Adrenal gland (tissue), 12 donors: ENCODE data around the gene DLG5. TPM values are rescaled to one million over a fixed set of nuclear protein-coding genes. Genes with fewer than 3 reads are reported as not detected.

ENCODE experiments used
- DNase-seq, 7 donors: peaks; one replicate each; pipeline ENCODE4 v3.0.0-alpha.2; 2019 to 2020
- H3K27ac ChIP-seq, 5 donors: fragments of 200-600 bp; sonication (generic) in 4 of 5; 1 replicate in 3 of 5; 2 replicates in 2 of 5; pipeline versions ENCODE4 v1.5.1 to v1.8.0; 2016 to 2020; ENCODE audit warnings: mild to moderate bottlenecking in 1 of 5
- H3K27me3 ChIP-seq: fragments of 200-600 bp; 2 replicates; pipeline ENCODE4 v1.8.0; 2021
- H3K36me3 ChIP-seq, 2 donors: fragments of 200-600 bp; replicated peaks in 1 of 2; 1 replicate in 1 of 2; 2 replicates in 1 of 2; pipeline versions ENCODE4 v1.5.1 to v1.8.0; 2018 to 2022
- H3K4me1 ChIP-seq, 2 donors: fragments of 200-600 bp; replicated peaks in 1 of 2; 1 replicate in 1 of 2; 2 replicates in 1 of 2; pipeline versions ENCODE4 v1.5.1 to v1.8.0; 2018 to 2021
- H3K4me3 ChIP-seq, 4 donors: fragments of 200-600 bp; sonication (generic) in 3 of 4; one replicate each; pipeline ENCODE4 v1.5.1; 2016 to 2018
- H3K9me3 ChIP-seq, 3 donors: fragments of 200-600 bp; sonication (generic) in 1 of 3; replicated peaks in 1 of 3; 1 replicate in 2 of 3; 2 replicates in 1 of 3; pipeline versions ENCODE4 v1.5.1 to v1.8.0; 2016 to 2021
- POLR2A ChIP-seq, 2 donors: fragments of 450-650 bp; IDR thresholded peaks; one replicate each; pipeline ENCODE4 v1.6.1; 2017; ENCODE audit warnings: antibody characterized with exemption in 2 of 2, mild to moderate bottlenecking in 2 of 2, moderate library complexity in 1 of 2
- WGBS, 4 donors: extraction: QIAGEN DNeasy Blood & Tissue Kit in 2 of 4; methylation state at CpG; one replicate each; pipeline versions ENCODE4 v1.1.5 to v1.1.7; 2013 to 2017; 5-methylcytosine and 5-hydroxymethylcytosine counted together
- intact Hi-C, 2 donors: fragments of 100-400 bp; cut with DNase I; formaldehyde crosslinking; loops; one replicate each; pipeline versions ENCODE4 v1.14.1 to v1.15.0; 2022 to 2023
- polyA plus RNA-seq, 3 donors: library from polyadenylated mRNA; stranded (reverse); fragments of 200-250 nt in 2 of 3; fragments of 350-450 nt in 1 of 3; fragmentation: Illumina TruSeq in 1 of 3; extraction: RNeasy Lipid Tissue Mini Kit (QIAGEN cat#74804) in 1 of 3; gene quantifications; one replicate each; pipeline ENCODE4 v1.2.3, GENCODE V29; 2013 to 2014
- total RNA-seq, 9 donors: library from RNA; depleted of rRNA in 4 of 9; stranded (reverse); fragments of >200 nt in 4 of 9; fragments of 120-200 nt in 1 of 9; fragmentation: NEBNext Ultra II Directional in 1 of 9; extraction: Animal tissue kit (Norgen Biotek cat#: 25700) in 1 of 9; gene quantifications; one replicate each; pipeline versions ENCODE4 v1.1.0 to v1.2.4, GENCODE V29; 2013 to 2023
- TF ChIP-seq, protein P1 (sequence below), 6 experiments: fragments of 450-650 bp in 4 of 6; fragments of 200-600 bp in 2 of 6; sonication (generic) in 1 of 6; IDR thresholded peaks; 1 replicate in 5 of 6; 2 replicates in 1 of 6; pipeline versions ENCODE4 v1.5.1 to v1.8.0; 2016 to 2021; ENCODE audit warnings: antibody characterized with exemption in 6 of 6, mild to moderate bottlenecking in 2 of 6, moderate library complexity in 1 of 6
- donor health status: healthy with polysubstance abuse.
- donor health status: Bipolar disorder and iron deficiency.
- donor health status: DM: yes; HTN: yes; CAD: no.
- donor health status: DM: no; HTN: no; CAD: no.
- donor health status: DM: no; HTN: no; CAD: no.
- donor health status: DM: yes; HTN: yes; CAD: no.

Gene DLG5
- total and polyA plus RNA-seq, 12 donors: 32.6 to 175 (median 101) TPM

- peak in 1 of 7 donors; percentile 13 for DNase-seq
- Histone ChIP-seq H3K4me3 (no peak overlapping the region), H3K36me3 (peaks cover 0 to 53% of the 10 kb centered on the region in 2 donors), H3K4me1 (no peaks in the 10 kb centered on the region), H3K27me3 (no peaks in the 10 kb centered on the region), H3K9me3 (no peaks in the 10 kb centered on the region), H3K27ac (no peak overlapping the region)
- no peak for TF ChIP-seq POLR2A (IDR thresholded peaks at IDR 0.05)
- TF ChIP-seq, protein P1, sequence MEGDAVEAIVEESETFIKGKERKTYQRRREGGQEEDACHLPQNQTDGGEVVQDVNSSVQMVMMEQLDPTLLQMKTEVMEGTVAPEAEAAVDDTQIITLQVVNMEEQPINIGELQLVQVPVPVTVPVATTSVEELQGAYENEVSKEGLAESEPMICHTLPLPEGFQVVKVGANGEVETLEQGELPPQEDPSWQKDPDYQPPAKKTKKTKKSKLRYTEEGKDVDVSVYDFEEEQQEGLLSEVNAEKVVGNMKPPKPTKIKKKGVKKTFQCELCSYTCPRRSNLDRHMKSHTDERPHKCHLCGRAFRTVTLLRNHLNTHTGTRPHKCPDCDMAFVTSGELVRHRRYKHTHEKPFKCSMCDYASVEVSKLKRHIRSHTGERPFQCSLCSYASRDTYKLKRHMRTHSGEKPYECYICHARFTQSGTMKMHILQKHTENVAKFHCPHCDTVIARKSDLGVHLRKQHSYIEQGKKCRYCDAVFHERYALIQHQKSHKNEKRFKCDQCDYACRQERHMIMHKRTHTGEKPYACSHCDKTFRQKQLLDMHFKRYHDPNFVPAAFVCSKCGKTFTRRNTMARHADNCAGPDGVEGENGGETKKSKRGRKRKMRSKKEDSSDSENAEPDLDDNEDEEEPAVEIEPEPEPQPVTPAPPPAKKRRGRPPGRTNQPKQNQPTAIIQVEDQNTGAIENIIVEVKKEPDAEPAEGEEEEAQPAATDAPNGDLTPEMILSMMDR (IDR thresholded peaks at IDR 0.05): no peak
- intact Hi-C loops: no loop called here
- 94 to 98% (median 96%) methylated on average over 3 to 5 of the region's 5 CpGs for WGBS, 4 donors
Measured at GRCh38 chr10:77789016-77789415, 137.5 kb downstream of the DLG5 start.

DNA sequence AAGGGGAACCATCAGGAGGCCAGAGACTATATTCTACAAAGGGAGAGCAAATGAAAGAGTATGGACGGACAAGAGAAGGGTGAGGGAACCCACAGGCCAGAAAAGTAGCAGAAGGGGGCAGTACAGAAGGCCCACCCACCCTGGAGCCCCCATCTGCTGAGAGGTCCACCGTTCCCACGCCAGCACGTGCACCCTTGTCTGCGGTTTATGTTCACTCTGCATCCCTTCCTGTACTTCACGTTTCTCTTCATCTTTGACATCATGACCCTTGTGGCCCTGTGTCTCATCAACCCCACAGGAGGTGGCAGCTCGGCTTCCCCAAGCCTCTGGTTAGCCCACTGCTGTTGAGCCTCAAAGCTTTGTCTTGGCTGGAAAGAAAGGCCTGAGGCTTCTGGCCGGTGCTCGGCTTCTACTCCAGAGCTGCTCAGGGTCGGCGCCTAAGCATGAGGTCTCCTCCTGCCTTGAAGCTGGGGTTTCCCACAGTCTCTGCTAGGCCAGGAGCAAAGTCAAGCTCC is 138.0 kb downstream of the DLG5 start:
- Histone ChIP-seq H3K4me1 (no peaks in the 10 kb centered on the region), H3K36me3 (peaks cover 0 to 51% of the 10 kb centered on the region in 2 donors), H3K27me3 (no peaks in the 10 kb centered on the region), H3K9me3 (no peaks in the 10 kb centered on the region), H3K4me3 (no peak overlapping the region), H3K27ac (no peak overlapping the region)
- DNase-seq: peak in 1 of 7 donors; percentile 15
- 94 to 97% (median 95%) methylated on average over 7 to 11 of the region's 11 CpGs for WGBS, 4 donors
- intact Hi-C loops: no loop called here
- TF ChIP-seq POLR2A (IDR thresholded peaks at IDR 0.05): no peak
- TF ChIP-seq, protein P1 (IDR thresholded peaks at IDR 0.05): no peak

DNA sequence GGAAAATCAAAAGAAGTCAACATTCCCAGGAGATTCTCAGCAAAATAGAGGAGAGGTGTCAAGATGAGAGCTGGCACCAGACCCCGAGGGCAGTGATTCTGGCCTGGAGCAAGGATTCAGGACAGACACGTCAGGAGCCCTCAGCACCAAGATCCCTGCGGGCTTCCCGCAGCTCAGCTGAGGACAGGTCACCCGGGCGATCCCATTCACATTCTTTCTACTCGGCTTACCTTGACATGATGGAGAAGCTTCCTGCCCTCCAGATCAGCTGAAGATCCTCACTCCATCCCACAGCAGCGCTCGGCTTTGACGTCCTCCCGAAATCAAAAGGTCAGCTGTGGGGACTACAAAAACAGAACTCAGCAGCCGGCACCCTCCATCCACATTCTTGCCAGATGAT is 139.1 kb downstream of the DLG5 start:
- H3K4me1 ChIP-seq: no peaks in the 10 kb centered on the region

GRCh38 chr10:77784856-77785255 is 141.7 kb downstream of the DLG5 start:
- H3K4me1 ChIP-seq: no peaks in the 10 kb centered on the region
- WGBS, 4 donors: 85 to 98% (median 95%) methylated on average over 4 of the region's 4 CpGs
- intact Hi-C loops: no loop called here
- peaks cover 0 to 46% of the 10 kb centered on the region in 2 donors for H3K36me3 ChIP-seq
- no peak overlapping the region for H3K27ac ChIP-seq
- no peak for TF ChIP-seq POLR2A (IDR thresholded peaks at IDR 0.05)
- TF ChIP-seq, protein P1 (IDR thresholded peaks at IDR 0.05): no peak
- no peaks in the 10 kb centered on the region for H3K27me3 ChIP-seq
- DNase-seq: peak in 2 of 7 donors; percentile 3 to 5
- H3K9me3 ChIP-seq: no peaks in the 10 kb centered on the region
- no peak overlapping the region for H3K4me3 ChIP-seq

More for the DNA sequence above, 139.1 kb downstream of the DLG5 start:
- no peaks in the 10 kb centered on the region for H3K27me3 ChIP-seq
- WGBS, 4 donors: 83 to 93% (median 89%) methylated on average over 10 to 12 of the region's 12 CpGs
- H3K27ac ChIP-seq: no peak overlapping the region
- no peak overlapping the region for H3K4me3 ChIP-seq
- no peak for TF ChIP-seq POLR2A (IDR thresholded peaks at IDR 0.05)
- TF ChIP-seq, protein P1 (IDR thresholded peaks at IDR 0.05): no peak
- H3K36me3 ChIP-seq: peaks cover 0 to 47% of the 10 kb centered on the region in 2 donors
- intact Hi-C loops: no loop called here
- peak in 2 of 7 donors; percentile 5 to 13 for DNase-seq
- no peaks in the 10 kb centered on the region for H3K9me3 ChIP-seq
